Measurements from ENCODE around the gene CAB39.
"Not testable (repeated sequence)": the region's sequence is repeated elsewhere in the genome, so short reads cannot be mapped to it uniquely, and the experiment has no call there.

Gene CAB39

DNA sequence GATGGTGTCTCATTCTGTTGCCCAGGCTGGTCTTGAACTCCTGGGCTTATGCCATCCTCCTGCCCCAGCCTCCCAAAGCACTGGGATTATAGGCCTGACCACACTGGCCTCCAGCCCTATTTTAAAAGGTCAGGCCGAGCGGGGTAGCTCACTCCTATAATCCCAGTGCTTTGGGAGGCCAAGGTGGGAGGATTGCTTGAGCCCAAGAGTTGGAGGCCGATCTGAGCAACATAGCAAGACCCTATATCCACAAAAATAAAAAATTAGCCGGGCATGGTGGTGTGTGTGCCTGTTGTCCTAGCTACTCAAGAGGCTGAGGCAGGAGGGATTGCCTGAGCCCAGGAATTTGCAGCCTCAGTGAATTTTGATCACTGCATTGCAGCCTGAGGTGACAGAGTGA is 3.9 kb downstream of the CAB39 start:
- no peak for DNase-seq

DNA sequence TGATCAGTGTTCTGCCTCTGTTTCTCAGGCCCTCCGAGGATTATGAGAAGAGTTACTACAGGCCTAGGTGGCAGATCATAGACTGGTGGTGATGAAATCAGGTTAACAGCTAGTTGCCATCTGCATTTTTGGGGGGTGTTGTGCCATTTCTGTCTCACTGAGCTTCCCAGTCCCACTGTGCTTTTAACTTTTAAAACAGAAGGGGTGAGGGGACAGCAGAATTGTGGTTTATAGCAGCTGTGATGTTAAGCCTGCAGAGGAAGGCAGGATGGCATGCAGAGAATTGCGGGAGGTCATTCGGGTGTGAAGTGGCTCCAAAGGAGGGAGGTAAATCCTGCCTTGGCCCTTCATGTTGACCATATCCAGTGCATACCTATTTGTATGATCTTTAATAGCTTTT is 5.0 kb downstream of the CAB39 start:
- DNase-seq = no peak

DNA sequence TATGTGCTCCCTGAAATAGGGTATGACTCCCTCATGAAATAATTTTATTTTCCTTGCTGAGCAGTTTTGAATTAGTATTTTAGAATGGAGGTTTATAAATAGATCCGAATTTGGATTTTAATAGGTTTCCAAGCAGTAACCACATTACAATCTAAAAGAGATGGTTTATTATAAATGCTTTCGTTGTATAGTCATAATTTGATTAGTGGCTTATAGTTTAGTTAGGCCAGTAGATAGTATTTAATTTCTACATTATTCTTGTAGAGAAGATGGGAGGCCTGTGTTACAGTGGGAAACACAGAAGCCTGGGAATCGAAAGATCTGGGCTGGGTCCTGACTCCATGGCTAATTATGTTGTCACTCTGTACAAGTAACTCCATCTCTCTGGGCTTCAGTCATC is 6.7 kb downstream of the CAB39 start:
- DNase-seq = no peak

DNA sequence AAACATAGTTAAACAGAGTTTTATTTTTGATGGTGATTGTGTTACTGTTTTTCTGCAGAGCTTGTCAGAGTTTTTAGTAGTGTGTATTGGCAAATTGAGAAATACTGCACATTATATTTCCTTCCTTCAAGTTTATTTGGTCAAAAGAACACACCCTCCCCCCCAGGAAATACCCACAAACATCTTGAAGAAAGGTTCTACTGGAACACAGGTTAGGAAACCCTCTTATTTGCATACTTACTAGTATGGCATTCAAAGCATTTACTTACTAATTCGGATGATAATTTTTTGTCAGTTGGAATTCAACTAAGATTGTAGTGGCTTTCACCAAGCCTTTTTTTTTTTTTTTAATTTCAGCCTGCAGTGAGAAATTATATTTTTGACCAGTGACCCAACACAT is 9.1 kb downstream of the CAB39 start:
- no peak for DNase-seq

DNA sequence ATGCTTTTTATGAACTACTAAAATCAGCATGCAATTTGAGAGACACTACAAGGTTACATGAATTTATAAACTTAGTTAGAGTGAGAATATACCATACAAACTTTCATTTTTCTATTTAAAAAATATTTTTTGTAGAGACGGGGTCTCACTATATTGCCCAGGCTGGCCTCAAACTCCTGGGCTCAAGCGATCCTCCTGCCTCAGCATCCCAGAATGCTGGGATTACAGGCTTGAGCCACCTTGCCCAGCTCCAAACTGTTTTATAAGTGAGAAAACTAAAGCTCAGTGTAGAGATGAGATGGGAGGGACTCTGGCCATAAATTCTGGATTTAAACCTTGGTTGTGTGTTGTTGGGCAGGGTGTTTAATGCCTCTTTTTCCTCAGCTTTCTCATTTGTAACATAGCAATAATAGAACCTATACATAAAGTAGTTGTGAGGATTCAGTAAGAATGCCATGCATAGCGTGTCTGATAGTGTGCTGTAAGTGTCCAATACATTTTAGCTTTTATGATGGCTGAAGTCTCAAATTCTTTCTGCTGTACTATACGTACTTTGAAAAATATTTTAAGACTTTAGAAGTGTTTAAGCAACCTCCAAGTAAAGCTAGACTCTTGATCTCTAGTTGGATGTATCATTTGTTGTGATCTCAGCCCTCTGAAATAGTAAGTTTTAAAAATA is 9.7 kb downstream of the CAB39 start:
- no peak for DNase-seq

DNA sequence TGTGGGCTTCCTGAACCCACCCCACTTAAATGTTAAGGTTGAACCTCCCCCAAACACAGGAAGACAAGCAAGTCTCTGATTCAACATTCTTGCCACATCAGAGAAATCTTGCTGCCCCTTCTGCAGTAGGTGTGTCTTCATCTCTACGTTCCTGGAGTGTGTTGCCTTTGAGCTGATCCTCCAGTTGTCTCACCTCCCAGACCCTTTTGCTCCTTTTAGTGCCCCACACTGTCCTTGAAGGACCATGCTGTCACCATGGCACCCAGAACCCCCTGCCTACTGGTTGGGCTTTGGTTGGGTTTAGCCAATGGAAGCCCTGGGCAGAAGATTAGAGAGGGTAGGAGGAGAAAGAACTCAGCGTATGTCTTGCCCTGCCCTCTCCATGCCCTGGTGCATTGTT is 10.7 kb downstream of the CAB39 start:
- DNase-seq = no peak

DNA sequence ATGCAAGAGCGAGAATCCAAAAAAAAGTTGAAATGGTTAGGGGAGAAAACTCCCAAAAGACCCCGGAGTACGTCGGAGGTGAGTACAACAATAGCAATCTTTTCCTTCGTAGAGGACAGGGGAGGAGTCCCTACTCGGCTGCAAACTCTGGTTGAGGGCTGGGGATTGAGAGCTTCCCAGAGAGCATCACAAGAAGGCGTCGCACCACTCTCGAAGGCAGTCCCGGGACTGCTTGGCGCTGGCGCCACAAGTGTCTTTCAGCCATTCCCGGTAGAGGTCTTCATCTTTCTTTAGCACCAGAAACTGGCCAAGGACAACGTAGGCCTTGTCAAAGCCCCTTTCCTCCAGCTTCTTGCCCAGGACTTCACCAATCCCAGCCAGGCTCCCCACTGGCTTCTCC is 12.3 kb downstream of the CAB39 start:
- DNase-seq = not testable (repeated sequence)

DNA sequence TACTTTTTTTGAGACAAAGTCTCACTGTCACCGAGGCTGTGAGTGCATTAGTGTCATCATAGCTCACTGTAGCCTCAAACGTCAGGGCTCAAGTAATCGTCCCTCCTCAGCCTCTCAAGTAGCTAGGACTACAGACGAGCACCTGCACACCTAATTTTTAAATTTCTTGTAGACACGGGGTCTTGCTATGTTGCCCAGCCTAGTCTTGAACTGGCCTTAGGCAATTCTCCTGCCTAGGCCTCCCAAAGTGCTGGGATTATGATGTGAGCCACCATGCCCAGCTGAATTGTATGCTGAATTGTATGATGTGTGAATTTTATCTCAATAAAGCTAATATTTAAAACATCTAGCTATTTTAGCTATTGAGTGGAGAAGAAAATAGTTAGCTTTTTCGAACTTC is 18.9 kb downstream of the CAB39 start:
- no peak for DNase-seq

DNA sequence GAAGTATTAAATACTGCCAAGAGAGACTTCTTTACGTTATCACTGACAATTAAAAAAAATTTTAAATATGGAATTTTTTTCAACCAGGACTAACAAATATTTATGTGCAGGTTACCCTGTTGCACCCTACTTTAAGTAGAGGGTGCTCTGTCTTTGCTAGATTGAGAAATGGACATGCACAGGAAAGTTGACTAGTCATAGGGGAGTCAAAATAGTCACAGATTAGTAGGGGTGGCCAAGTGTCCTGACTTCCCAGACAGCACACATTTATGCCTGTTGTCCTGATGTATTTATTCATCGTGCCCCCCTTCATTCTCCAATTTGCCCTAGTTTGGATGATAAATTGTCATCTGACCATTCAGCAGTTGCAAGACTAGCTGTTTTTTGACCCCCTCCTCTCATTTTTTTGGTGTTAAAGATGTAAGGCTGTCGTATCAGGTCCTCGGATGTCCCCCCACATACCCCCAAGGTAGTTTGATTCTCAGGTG is 20.3 kb downstream of the CAB39 start:
- DNase-seq = no peak

DNA sequence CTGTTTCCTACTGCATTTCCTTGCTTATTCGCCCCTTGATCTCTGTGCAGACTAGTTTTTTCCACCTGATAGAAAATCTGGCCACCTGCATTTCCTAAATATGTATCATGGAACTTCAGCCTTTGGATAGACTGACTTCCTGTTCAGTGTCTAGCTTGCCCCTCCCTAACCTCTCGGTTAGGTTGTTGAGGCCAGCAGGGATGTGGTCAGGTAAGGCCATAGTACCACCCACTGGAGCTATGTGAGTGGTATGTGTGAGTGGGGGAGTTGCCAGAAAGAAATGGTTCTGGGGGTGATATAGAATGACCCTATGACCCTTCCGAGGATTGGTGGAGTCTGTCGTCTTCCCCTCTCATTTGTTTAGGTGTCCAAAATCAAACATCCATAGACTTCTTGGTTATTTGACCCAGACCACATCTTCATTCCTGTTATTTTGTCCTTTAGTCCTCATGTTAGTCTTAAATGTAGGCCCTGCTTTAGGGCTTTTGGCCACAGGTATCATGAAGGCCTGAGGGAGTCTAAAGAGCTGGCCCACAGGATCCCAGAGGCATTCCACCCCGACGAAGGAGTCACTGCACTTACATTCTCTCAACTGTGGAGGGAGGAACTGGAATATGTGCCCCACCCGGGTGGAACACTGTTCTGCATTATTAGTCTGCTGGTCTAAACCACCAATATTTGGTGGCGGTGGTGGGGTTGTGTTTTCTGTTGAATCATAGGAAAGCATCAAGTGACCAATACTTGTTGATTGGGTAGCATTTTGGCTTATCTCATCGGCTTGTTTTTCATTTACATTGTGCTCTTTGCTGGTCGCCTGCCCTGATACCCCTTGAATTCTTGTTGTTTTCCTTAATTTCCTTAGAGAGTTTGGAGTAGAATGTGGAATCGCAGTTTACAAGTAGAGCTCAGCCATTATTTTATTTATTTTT is 21.9 kb downstream of the CAB39 start:
- DNase-seq = no peak

DNA sequence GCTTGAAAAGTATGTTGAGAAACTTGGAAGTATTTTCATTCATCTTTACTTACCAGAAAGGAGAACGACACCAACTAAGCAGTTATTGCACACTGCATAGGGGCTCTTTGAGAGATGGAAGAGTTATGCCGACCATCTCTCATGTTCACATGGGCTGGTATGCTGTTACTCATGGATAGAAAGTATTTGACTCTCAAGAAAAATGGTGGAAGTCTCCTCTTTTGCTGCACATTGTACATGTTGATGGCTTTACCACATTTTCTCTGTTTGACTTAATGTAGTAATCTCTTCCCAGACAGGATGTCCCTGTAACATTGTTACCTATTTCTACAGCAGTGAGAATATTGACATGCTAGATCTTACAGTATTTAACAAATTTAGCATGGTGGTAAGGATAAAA is 23.2 kb downstream of the CAB39 start:
- no peak for DNase-seq

DNA sequence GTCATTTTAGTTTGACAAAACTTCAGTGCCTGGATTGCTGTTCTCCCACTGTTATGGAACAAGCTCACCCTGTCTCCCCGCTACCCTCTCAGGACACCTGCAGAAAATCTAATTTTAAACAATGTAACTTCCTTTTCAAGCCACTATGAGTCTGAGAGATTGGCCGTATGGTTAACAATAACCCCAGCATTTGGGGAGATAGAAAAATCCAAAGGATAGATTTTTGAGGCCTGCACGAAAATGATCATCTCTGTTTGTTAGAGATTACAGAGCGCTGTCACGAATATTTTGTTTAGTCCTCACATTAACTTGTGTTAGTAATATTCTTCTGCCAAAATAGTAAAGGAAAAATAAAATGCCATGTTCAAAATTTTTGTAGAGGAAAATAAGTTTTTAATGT is 24.7 kb downstream of the CAB39 start:
- DNase-seq = no peak

DNA sequence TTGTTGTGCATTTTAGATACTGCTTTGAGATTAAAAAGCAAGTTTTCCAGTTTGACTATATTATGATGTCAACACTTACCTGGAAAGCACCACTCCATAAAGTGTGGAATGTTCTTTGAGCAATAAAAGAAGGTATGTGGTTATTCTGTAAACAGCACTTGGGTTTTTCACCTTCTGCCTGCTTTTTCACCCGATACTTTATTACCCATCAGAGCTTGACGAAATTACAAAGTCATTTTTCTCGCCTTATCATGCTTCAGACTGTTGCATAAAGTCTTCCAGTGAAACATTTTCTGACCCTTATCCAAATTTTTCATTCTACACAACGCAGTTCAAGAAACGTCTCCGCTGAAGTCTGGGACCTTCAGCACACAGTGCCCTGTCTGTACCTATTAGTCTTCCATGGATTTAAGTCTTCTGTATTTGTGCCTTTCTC is 25.2 kb downstream of the CAB39 start:
- no peak for DNase-seq

DNA sequence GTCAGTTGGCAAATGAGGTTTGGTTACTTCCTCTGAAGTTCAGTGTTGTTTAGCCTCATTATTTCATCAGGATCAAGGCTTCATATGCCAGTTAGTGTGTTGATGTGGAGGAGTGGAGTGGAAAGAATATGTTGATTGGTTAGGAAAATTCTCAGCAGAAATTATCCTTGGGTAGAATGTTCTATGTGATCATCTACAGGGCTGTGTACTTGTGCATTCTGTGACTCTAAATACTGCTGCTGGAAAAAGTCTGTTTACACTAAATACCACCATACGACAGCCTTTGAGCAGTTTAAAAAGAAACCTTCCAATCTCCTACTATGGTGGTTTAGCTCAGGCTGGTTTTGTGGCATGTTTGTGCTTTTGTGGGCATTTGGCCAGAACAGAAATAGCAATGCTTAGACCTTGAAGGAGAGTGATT is 25.8 kb downstream of the CAB39 start:
- no peak for DNase-seq

DNA sequence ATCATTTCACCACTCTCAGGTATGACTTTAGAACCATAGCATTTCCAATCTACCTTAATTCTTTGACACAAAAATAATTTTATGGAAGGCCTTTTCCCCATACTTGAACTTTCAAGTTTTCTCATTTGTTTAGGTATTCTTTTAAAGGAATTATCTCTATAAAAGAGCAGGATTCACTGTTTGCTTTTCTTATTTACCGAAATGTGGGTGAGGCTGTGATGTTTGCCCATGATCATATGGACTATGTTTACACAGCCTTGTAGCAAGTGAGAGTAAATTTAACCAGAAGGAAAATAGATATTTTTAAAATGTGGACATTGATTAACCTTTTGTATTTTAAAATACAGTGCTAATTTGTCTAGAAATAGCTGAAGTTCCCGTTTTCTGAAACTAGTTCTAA is 26.3 kb downstream of the CAB39 start:
- no peak for DNase-seq

DNA sequence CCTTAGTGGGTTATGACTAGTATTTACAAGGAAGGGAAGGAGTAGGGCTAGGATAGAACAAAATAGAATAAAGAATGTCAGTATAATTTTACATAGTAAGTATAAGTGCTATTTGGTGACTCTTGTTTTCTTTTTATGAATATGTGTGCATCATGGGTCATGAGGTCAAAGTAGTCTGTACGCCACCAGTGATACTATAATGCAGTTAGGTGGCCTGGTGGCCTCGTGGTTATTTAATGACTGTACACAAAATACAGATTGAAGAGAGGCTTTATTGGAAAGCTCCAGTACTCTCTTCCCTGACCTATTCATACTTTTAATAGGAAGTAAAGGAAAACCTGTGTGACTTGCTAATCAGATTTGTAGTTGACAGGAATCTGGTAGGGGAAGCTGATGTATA is 27.3 kb downstream of the CAB39 start:
- no peak for DNase-seq

DNA sequence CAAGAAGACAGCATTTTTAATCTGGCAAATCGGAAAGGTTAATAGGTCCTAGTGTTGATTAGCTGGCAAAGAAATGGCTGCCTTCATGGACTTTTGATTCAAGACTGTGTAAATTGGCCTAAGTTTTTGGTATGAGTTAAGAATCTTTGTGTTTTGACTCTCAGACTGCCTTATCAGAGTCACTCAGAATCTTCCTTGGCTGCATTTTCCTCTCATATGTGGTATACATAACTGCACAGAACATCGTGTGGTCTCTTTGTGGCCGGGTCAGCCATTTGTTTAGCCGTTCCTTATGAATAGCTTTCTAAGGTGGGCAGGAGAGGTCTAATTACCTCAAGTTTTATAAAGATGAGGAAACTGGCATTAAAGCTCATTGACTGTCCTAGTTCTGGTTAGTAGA is 30.1 kb downstream of the CAB39 start:
- DNase-seq = no peak

DNA sequence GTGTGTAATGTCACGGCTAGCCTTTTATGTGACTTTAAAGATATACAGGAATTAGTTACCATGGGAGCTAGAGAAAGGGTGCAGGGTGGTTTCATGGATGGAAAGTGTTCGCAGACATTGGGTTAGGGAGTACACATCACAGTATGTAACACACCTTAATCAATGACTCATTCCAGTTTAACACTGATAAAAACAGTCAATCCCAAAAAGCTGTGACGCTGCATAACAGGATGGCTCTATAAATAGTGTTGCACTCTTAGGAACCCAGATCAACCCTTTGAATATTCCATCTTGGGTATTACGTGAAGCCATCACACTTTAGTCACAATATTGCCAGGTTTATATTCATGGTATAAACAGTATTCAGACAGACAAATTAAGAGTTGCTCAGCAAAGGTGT is 33.6 kb downstream of the CAB39 start:
- DNase-seq = no peak

DNA sequence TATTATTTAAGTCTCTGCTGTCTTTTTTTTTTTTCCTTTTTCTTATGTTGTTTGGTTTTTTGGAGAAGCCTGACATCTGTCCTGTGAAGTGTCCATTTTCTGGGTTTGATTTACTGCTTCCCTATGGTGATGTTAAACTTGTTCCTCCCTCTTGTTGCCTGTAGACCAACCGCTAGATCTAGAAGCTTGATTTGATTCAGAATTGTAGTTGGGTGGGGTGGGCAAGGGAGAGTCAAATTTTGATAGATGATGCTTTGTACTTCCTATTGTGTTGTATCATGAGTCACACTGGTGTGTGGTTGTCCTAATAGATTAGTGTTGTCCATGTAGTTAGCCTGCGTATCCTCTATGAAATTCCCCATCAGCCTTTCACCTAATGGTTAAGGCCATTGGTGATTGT is 35.4 kb downstream of the CAB39 start:
- DNase-seq = no peak

DNA sequence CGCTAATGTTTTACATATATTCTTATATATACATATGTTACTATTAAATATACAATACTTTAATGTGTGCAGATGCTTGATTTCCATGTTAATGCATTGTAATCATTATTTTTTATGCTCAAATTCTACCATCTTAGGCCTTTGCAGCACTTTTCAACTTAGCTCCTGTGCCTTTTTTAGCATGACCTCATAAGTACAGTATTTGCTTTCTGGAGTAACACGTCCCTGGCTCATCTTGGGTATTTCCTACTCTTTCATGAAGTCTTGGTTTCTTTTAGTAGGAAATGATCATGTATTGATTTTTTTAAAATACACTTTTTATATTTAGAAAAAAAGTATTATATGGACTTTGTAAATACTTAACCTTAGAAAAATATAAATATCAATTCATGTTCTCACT is 36.5 kb downstream of the CAB39 start:
- no peak for DNase-seq

DNA sequence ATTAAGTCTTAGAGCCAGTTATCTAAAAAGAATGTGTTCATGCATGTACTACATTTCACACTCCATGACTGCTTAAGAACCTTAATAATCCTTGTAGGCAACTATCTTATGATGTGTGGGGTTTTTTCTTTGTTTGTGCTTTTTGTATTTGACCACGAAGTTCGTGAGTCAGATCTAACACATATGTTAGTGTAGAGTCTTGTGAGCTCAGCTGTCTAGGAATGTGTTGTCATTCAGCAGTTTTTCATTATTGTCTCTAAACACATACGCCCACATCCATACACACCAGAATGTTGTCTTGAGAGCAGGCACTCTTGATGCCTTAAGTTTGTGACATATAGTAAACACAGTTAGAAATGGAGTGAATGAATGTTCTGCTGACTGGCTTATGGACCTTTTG is 38.4 kb downstream of the CAB39 start:
- DNase-seq = no peak

DNA sequence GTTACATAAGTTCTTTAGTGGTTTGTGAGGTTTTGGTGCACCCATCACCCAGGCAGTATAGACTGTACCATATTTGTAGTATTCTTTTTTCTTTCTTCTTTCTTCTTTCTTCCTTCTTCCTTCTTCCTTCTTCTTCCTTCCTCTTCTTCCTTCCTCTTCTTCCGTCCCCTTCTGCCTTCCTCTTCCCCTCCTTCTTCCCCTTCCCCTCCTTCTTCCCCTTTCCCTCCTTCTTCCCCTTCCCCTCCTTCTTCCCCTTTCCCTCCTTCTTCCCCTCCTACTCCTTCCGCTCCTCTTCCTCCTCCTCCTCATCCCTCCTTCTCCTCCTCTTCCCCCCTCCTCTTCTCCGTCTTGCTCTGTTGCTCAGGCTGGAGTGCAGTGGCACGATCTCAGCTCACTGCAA is 41.6 kb downstream of the CAB39 start:
- no peak for DNase-seq

DNA sequence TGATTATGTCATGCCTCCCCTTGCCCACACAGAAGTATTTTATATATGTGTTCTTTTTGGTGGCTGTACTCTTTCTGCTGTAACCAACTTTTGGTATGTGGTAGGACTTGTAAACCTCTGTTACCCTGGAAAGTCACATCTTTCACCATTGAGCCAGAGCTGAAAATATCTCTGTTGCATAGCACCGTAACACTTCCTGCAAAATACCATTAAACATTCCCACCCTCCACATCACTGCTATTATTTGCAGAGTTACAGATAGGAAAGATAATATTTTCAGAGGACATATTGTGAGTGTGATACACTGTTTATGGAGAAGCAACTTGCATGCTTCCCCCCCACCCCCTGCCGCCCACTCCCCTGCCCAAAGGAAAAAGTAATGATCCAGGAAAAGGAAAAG is 44.8 kb downstream of the CAB39 start:
- DNase-seq = no peak
